Peyer's patch (tissue), 4 donors: ENCODE measurements around the gene C8A.

Experiments
- CTCF ChIP-seq, 6 experiments: fragments of 450-650 bp in 4 of 6; fragments of 200-600 bp in 2 of 6; sonication (generic) in 1 of 6; IDR thresholded peaks; one replicate each; pipeline ENCODE4 v1.5.1; 2017 to 2019; ENCODE audit warnings: antibody characterized with exemption in 6 of 6, mild to moderate bottlenecking in 3 of 6, moderate library complexity in 1 of 6
- POLR2A ChIP-seq, 2 donors: fragments of 450-650 bp; IDR thresholded peaks; one replicate each; pipeline ENCODE4 v1.5.1; 2017; ENCODE audit warnings: antibody characterized with exemption in 2 of 2, mild to moderate bottlenecking in 2 of 2, moderate library complexity in 2 of 2

- TF ChIP-seq CTCF (IDR thresholded peaks at IDR 0.05) (no peak), POLR2A (IDR thresholded peaks at IDR 0.05) (no peak)
These were observed 40.4 kb upstream of the C8A start for GRCh38 chr1:56814205-56814604.
